ENCODE data around the gene MSLN. TPM values are rescaled to one million over a fixed set of nuclear protein-coding genes. Genes with fewer than 3 reads are reported as not detected.

MSLN gene
- total RNA-seq = under 1 TPM in 2 of 4 donors, not detected in 2; 0.44 to 0.82 TPM

DNA sequence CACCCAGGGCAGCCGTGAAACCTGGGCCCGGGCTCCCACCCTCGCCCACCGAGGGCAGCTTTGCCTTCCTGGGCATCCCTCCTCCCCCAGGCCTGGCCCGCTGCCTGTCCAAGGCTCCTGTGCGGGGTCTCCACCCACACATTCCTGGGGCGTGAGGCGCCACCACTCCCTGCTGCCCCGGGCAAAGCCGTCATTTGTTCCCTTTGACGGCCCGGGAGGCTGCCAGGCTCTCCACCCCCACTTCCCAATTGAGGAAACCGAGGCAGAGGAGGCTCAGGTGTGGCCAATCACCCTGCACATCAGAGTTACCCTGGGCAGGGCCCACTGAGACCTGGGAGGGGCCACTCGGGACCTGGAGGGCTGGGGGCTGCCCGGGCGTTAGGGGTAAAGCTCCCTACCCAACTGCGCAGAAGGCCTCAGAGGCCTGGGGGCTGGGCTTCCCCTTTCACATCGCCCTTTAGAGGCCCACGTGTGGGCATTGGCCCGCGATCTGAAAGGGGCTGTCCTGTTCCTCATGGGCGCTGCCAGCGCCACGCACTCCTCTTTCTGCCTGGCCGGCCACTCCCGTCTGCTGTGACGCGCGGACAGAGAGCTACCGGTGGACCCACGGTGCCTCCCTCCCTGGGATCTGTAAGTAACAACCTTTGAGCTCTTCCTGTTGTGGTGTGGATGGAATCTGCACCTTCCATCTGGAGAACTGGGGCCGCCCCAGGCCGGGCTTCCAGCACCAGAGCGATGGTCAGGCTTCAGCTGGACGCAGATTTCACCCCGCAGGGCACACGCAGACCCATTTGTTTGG, at the start of gene MSLN:
MSLN (plus strand) TSS at position 190 of the 799 bp plus-strand sequence. CDS start 1,947 bp downstream, outside the sequence.
- TF ChIP-seq, protein P1, sequence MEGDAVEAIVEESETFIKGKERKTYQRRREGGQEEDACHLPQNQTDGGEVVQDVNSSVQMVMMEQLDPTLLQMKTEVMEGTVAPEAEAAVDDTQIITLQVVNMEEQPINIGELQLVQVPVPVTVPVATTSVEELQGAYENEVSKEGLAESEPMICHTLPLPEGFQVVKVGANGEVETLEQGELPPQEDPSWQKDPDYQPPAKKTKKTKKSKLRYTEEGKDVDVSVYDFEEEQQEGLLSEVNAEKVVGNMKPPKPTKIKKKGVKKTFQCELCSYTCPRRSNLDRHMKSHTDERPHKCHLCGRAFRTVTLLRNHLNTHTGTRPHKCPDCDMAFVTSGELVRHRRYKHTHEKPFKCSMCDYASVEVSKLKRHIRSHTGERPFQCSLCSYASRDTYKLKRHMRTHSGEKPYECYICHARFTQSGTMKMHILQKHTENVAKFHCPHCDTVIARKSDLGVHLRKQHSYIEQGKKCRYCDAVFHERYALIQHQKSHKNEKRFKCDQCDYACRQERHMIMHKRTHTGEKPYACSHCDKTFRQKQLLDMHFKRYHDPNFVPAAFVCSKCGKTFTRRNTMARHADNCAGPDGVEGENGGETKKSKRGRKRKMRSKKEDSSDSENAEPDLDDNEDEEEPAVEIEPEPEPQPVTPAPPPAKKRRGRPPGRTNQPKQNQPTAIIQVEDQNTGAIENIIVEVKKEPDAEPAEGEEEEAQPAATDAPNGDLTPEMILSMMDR (IDR thresholded peaks at IDR 0.05; ENCODE audit: low read depth) = no peak

GRCh38 chr16:711084-711483, 49.5 kb upstream of the MSLN start:
- TF ChIP-seq, protein P1 (IDR thresholded peaks at IDR 0.05; ENCODE audit: low read depth) = no peak

DNA sequence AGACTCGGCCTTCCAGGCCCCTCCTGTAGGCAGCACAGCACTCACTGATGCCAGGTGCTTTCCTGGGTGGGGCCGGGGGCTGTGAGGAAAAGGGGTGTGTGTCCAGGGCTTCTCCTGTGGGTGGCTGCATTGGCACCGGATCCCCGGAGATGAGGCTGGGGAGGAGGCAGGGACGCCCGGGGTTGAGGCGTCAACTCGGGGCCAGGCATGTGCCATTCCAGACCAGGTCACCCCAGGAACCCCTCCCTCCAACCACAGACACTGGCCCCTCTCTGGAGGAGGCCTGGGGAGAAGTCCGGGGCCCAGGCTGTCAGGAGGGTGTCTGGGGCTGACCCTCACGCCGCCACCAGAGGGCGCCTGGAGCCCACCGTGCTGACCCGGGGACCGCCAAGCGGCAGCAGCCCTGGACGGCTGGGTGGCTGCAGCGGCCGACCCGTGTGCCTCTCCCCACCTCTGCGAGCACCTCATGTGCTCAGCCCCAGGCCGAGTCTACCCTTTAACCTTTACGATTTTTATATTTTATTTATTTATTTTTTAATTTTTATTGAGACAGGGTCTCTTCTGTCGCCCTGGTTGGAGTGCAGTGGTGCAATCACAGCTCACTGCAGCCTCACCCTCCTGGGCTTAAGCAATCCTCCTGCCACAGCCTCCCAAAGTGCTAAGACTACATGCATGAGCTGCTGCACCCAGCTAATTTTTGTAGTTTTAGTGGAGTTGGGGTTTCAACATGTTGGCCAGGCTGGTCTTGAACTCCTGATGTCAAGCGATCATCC, 48.8 kb upstream of the MSLN start:
- TF ChIP-seq, protein P1 (IDR thresholded peaks at IDR 0.05; ENCODE audit: low read depth) = no peak

DNA sequence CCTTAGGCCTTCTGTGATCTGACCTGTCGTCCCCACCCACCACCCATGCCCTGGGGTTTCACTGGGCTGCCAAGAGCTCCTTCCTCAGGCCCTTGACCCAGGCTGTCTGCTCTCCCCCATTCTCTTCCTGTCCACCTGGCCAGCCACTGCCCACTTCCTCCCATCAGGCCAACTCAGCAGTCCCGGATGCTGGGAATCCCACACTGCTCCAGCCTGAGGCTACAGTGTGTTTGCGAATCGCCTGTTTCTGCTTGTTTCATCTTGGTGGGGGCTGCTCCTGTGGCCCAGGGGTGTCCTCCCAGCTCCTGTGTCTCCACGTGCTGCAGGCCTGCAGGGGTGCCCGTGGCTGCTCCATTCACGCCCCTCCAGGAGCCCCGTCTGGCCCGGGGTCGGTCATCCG, 46.5 kb upstream of the MSLN start:
- TF ChIP-seq, protein P1 (IDR thresholded peaks at IDR 0.05; ENCODE audit: low read depth) = no peak

GRCh38 chr16:714558-715476, 45.7 kb upstream of the MSLN start, which contains the start of gene METRN:
METRN (plus strand) TSS chr16:715118; CDS start chr16:715290, 172 bp downstream.
- TF ChIP-seq, protein P1 (IDR thresholded peaks at IDR 0.05; ENCODE audit: low read depth) = no peak

- TF ChIP-seq, protein P1 (IDR thresholded peaks at IDR 0.05; ENCODE audit: low read depth) = no peak
Measured at GRCh38 chr16:715477-716199, 44.9 kb upstream of the MSLN start.
